ENCODE measurements around the gene DTD1.

Gene DTD1

GRCh38 chr20:18724077-18724476 is 136.2 kb downstream of the DTD1 start:
- H3K4me3 ChIP-seq (ENCODE audit: low read depth, low read length): no peak overlapping the region
- TF ChIP-seq, protein P1, sequence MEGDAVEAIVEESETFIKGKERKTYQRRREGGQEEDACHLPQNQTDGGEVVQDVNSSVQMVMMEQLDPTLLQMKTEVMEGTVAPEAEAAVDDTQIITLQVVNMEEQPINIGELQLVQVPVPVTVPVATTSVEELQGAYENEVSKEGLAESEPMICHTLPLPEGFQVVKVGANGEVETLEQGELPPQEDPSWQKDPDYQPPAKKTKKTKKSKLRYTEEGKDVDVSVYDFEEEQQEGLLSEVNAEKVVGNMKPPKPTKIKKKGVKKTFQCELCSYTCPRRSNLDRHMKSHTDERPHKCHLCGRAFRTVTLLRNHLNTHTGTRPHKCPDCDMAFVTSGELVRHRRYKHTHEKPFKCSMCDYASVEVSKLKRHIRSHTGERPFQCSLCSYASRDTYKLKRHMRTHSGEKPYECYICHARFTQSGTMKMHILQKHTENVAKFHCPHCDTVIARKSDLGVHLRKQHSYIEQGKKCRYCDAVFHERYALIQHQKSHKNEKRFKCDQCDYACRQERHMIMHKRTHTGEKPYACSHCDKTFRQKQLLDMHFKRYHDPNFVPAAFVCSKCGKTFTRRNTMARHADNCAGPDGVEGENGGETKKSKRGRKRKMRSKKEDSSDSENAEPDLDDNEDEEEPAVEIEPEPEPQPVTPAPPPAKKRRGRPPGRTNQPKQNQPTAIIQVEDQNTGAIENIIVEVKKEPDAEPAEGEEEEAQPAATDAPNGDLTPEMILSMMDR (IDR thresholded peaks at IDR 0.05; ENCODE audit: low read depth, low read length): no peak

DNA sequence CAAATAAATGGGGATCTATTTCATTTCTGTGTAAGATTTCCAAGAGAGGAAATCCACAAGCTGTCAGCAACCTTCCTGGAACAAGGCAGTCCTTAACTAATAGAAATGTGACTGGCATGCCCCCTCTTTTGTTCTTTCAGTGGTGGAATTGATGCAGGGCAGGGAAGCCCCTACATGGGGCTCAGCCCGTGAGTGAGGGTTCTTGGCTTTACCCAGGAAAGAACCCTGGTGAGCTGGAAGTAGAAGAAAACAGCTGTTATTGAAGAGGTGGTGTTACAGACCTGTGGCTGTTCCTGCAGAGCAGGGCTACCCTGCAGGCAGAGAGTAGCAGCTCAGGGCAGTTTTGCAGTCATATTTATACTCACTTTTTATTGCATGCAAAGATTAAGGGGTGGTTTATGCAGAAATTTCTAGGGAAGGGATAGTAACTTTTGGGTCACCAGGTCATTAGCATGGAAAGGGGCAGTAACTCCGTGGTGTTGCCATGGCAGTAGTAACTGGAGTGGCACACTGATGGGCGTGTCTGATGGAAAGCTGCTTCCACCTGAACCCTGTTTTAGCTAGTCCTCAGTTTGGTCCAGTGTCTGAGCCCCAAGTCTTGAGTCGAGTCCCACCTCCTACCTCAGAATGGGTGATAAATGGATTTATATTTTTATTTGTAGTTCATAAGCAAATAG is 137.1 kb downstream of the DTD1 start:
- TF ChIP-seq, protein P1 (IDR thresholded peaks at IDR 0.05; ENCODE audit: low read depth, low read length): no peak
- H3K4me3 ChIP-seq (ENCODE audit: low read depth, low read length): no peak overlapping the region

DNA sequence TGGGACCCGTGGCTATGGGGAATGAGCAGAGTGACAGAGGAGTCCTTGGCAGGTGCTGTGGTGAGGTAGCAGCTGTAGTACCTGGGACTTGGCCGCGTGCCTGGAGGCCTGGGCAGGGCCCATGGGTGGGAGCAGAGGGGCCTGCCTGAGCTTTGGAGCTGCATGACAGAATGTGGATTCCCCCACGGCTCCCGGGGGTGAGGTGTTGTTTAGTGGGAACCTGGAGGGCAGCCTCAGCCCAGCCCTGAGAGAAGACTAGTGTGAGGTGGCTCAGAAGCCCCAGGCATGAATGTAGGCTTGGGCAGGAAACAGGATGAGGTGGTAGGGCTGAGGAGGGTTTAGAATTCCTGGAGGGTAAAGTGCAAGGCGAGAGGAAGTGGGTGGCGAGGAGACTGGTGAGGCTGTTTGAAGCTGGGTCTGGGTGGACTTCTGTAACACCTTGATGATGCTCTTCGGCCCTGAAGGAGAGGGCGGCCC is 139.2 kb downstream of the DTD1 start:
- TF ChIP-seq, protein P1 (IDR thresholded peaks at IDR 0.05; ENCODE audit: low read depth, low read length): no peak
- H3K4me3 ChIP-seq (ENCODE audit: low read depth, low read length): no peak overlapping the region

DNA sequence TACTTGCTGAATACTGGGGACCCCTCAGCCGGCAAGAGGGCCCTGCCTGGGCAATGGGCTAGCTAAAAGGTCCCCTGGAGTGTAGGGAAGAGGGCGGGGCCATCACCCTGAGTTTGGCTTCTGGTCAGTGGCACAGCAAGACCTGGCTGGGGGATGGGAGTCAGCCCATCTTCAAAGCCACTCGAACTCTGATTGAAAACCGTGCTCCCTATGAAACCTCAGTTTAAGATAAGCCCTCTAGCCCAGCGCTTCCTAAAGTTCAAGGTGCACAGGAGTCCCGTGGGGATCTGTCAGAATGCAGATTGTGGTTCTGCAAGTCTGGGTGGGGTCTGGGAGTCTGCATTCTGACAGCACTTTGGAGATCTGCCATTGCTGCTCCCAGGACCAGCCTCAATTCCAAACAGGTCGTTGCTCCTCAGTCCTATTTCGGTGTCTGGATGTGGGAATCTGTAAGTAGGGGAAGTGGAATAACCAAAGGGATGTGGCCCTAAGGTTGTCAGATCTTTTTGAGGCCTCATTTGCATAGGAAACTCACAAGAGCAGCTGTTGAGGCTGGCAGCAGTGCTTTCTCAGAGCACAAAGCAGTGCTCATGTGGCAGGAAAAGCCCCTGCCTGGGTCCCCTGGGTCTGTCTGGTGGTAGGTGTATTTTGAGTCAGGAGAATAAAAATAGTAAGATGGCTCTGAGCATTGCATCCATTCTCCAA is 140.5 kb downstream of the DTD1 start:
- TF ChIP-seq, protein P1 (IDR thresholded peaks at IDR 0.05; ENCODE audit: low read depth, low read length): no peak
- H3K4me3 ChIP-seq (ENCODE audit: low read depth, low read length): no peak overlapping the region

- no peak overlapping the region for H3K4me3 ChIP-seq (ENCODE audit: low read depth, low read length)
- TF ChIP-seq, protein P1 (IDR thresholded peaks at IDR 0.05; ENCODE audit: low read depth, low read length): no peak
These were observed 141.0 kb downstream of the DTD1 start for GRCh38 chr20:18728870-18729224.

GRCh38 chr20:18729231-18729825 is 141.5 kb downstream of the DTD1 start:
- TF ChIP-seq, protein P1 (IDR thresholded peaks at IDR 0.05; ENCODE audit: low read depth, low read length): no peak
- H3K4me3 ChIP-seq (ENCODE audit: low read depth, low read length): no peak overlapping the region

- TF ChIP-seq, protein P1 (IDR thresholded peaks at IDR 0.05; ENCODE audit: low read depth, low read length): no peak
- no peak overlapping the region for H3K4me3 ChIP-seq (ENCODE audit: low read depth, low read length)
These were observed 144.1 kb downstream of the DTD1 start for GRCh38 chr20:18731940-18732339.

All from WI38 (cell line).